HepG2 (cell line): ENCODE measurements around the gene DLL4. TPM values are rescaled to one million over a fixed set of nuclear protein-coding genes. Genes with fewer than 3 reads are reported as not detected.
A peak's percentile ranks its signal among the peaks of the same experiment; 100 is the strongest.

ENCODE experiments used
- ATAC-seq: fragments of 200-7000 bp; cut with Tn5 transposase; 3 replicates; pipeline ENCODE4 v1.9.1; 2020; ENCODE audit warnings: mild to moderate bottlenecking, moderate library complexity
- BruUV-seq: library from RNA; stranded (reverse); fragments of 400-500 nt; replicated peaks from 2 replicates; lab custom pipeline; 2021; lab: Mats Ljungman, UMichigan
- CTCF ChIA-PET: fragments of 300-600 bp; formaldehyde crosslinking; extraction: SDS; loops from one replicate; lab custom pipeline; 2021; ENCODE audit warnings: low total read pairs, inconsistent platforms, low intra/inter-chr PET ratio; lab: Yijun Ruan, JAX
- POLR2A ChIA-PET: fragments of 350-600 bp; sonication (Branson Sonifier 250); formaldehyde crosslinking; loops from one replicate; lab custom pipeline; 2020; ENCODE audit warnings: antibody characterized with exemption, inconsistent platforms; lab: Yijun Ruan, JAX
- DNase-seq: peaks from one replicate; pipeline ENCODE4 v3.0.0-alpha.2; 2015; ENCODE audit warnings: low spot score
- FAIRE-seq: peaks from 3 replicates; lab custom pipeline; 2011; peaks lifted over from hg19 to GRCh38; lab: Jason Lieb, UNC
- H2AFZ ChIP-seq: one replicate; pipeline ENCODE4 v1.6.1; 2011; ENCODE audit warnings: low read length, inconsistent platforms
- H3K27ac ChIP-seq: fragments of 300-600 bp; 3 replicates; pipeline ENCODE4 v1.8.0; 2011; ENCODE audit warnings: mixed run types, mild to moderate bottlenecking, mixed read lengths, low read length, inconsistent platforms; ENCODE audit not compliant: insufficient read depth; ENCODE audit errors: extremely low read length
- H3K27me3 ChIP-seq, 2 experiments: fragments of 200-600 bp in 1 of 2; 2 replicates in 1 of 2; 3 replicates in 1 of 2; pipeline versions ENCODE4 v1.6.0 to v1.8.0; 2011; ENCODE audit warnings: low read length in 2 of 2, mild to moderate bottlenecking in 2 of 2, moderate library complexity in 2 of 2, inconsistent platforms in 1 of 2; ENCODE audit not compliant: insufficient read depth in 2 of 2, control insufficient read depth in 1 of 2
- H3K36me3 ChIP-seq, 2 experiments: fragments of 200-600 bp in 1 of 2; replicated peaks in 1 of 2; 2 replicates in 1 of 2; 3 replicates in 1 of 2; pipeline versions ENCODE4 v1.5.1 to v1.8.0; 2011; ENCODE audit warnings: low read length in 2 of 2, inconsistent platforms in 1 of 2; ENCODE audit not compliant: insufficient read depth in 2 of 2, control insufficient read depth in 1 of 2
- H3K4me1 ChIP-seq: 2 replicates; pipeline ENCODE4 v1.5.1; 2012; ENCODE audit warnings: low read length, inconsistent platforms; ENCODE audit not compliant: insufficient read depth
- H3K4me2 ChIP-seq: 2 replicates; pipeline ENCODE4 v1.6.0; 2011; ENCODE audit warnings: low read depth, low read length, inconsistent platforms
- H3K4me3 ChIP-seq, 3 experiments: fragments of 200-600 bp in 1 of 3; sonication (generic), shearing (Covaris generic) in 1 of 3; replicated peaks in 1 of 3; 2 replicates each; pipeline ENCODE4 v1.5.1; 2011 to 2016; ENCODE audit warnings: low read length in 3 of 3, inconsistent platforms in 2 of 3, low read depth in 2 of 3, mild to moderate bottlenecking in 2 of 3, control low read depth in 1 of 3, mixed read lengths in 1 of 3; ENCODE audit not compliant: insufficient read depth in 1 of 3
- H3K79me2 ChIP-seq: one replicate; pipeline ENCODE4 v1.6.1; 2011; ENCODE audit warnings: low read length, inconsistent platforms; ENCODE audit not compliant: insufficient read depth
- H3K9ac ChIP-seq: 2 replicates; pipeline ENCODE4 v1.6.0; 2011; ENCODE audit warnings: mild to moderate bottlenecking, low read depth, low read length, inconsistent platforms; ENCODE audit not compliant: insufficient read depth
- H3K9me3 ChIP-seq: 2 replicates; pipeline ENCODE4 v1.5.1; 2012; ENCODE audit warnings: mild to moderate bottlenecking, low read length
- H4K20me1 ChIP-seq: 2 replicates; pipeline ENCODE4 v1.6.0; 2011; ENCODE audit warnings: inconsistent platforms, mild to moderate bottlenecking, low read length, moderate library complexity; ENCODE audit not compliant: insufficient read depth
- BATF2 ChIP-seq: sonication (generic); formaldehyde crosslinking; IDR thresholded peaks from 2 replicates; pipeline ENCODE4 v1.8.0; 2022; ENCODE audit warnings: mild to moderate bottlenecking, missing genetic modification reagents, moderate library complexity
- CBX1 ChIP-seq: IDR thresholded peaks from one replicate; pipeline ENCODE4 v1.6.1; 2016; ENCODE audit warnings: antibody characterized with exemption, low read depth
- CC2D1A ChIP-seq: sonication (generic); formaldehyde crosslinking; IDR thresholded peaks from 2 replicates; pipeline ENCODE4 v1.8.1; 2023; ENCODE audit warnings: mild to moderate bottlenecking, missing genetic modification reagents
- CCDC6 ChIP-seq: sonication (generic); formaldehyde crosslinking; IDR thresholded peaks from 2 replicates; pipeline ENCODE4 v1.8.1; 2022; ENCODE audit warnings: mild to moderate bottlenecking, missing genetic modification reagents, moderate library complexity
- HNF4A ChIP-seq: sonication (generic); formaldehyde crosslinking; IDR thresholded peaks from 2 replicates; pipeline ENCODE4 v1.4.0; 2020; ENCODE audit warnings: missing genetic modification reagents
- MED13 ChIP-seq: sonication (generic); formaldehyde crosslinking; IDR thresholded peaks from 2 replicates; pipeline ENCODE4 v1.5.0; 2020; ENCODE audit warnings: missing genetic modification reagents
- MYC ChIP-seq: sonication (generic); formaldehyde crosslinking; IDR thresholded peaks from 2 replicates; pipeline ENCODE4 v1.9.0; 2021; ENCODE audit warnings: missing genetic modification reagents, borderline replicate concordance
- SP140L ChIP-seq: sonication (generic); formaldehyde crosslinking; IDR thresholded peaks from 2 replicates; pipeline ENCODE4 v1.4.0; 2020; ENCODE audit warnings: missing genetic modification reagents, borderline replicate concordance
- TMF1 ChIP-seq: sonication (generic); formaldehyde crosslinking; IDR thresholded peaks from 2 replicates; pipeline ENCODE4 v1.8.1; 2022; ENCODE audit warnings: low read depth, missing genetic modification reagents
- ZBTB33 ChIP-seq: sonication (generic); formaldehyde crosslinking; IDR thresholded peaks from 2 replicates; pipeline ENCODE4 v1.4.0; 2020; ENCODE audit warnings: missing genetic modification reagents
- ZBTB46 ChIP-seq: sonication (generic); formaldehyde crosslinking; IDR thresholded peaks from 2 replicates; pipeline ENCODE4 v1.4.0; 2020; ENCODE audit warnings: mild to moderate bottlenecking, missing genetic modification reagents, borderline replicate concordance
- ZNF263 ChIP-seq: sonication (generic); formaldehyde crosslinking; IDR thresholded peaks from 2 replicates; pipeline ENCODE4 v1.4.0; 2020; ENCODE audit warnings: missing genetic modification reagents
- ZNF335 ChIP-seq: sonication (generic); formaldehyde crosslinking; IDR thresholded peaks from 2 replicates; pipeline ENCODE4 v1.4.0; 2020; ENCODE audit warnings: missing genetic modification reagents
- ZNF468 ChIP-seq: sonication (generic); formaldehyde crosslinking; IDR thresholded peaks from 2 replicates; pipeline ENCODE4 v1.8.0; 2022; ENCODE audit warnings: mild to moderate bottlenecking, moderate library complexity, missing genetic modification reagents
- ZNF512B ChIP-seq: sonication (generic); formaldehyde crosslinking; IDR thresholded peaks from 2 replicates; pipeline ENCODE4 v1.5.1; 2020; ENCODE audit warnings: missing genetic modification reagents, mild to moderate bottlenecking, borderline replicate concordance
- ZNF567 ChIP-seq: sonication (generic); formaldehyde crosslinking; IDR thresholded peaks from 2 replicates; pipeline ENCODE4 v1.8.1; 2023; ENCODE audit warnings: mild to moderate bottlenecking, missing genetic modification reagents, borderline replicate concordance
- ZNF674 ChIP-seq: sonication (generic); formaldehyde crosslinking; IDR thresholded peaks from 2 replicates; pipeline ENCODE4 v1.5.0; 2020; ENCODE audit warnings: low read depth, mild to moderate bottlenecking, missing genetic modification reagents
- ZNF713 ChIP-seq: sonication (generic); formaldehyde crosslinking; IDR thresholded peaks from 2 replicates; pipeline ENCODE4 v1.4.0; 2020; ENCODE audit warnings: mild to moderate bottlenecking, missing genetic modification reagents
- ZNF772 ChIP-seq: sonication (generic); formaldehyde crosslinking; IDR thresholded peaks from 2 replicates; pipeline ENCODE4 v1.5.0; 2020; ENCODE audit warnings: mild to moderate bottlenecking, missing genetic modification reagents
- WGBS: methylation state at CpG from one replicate; pipeline ENCODE4 v1.1.6; 2017; ENCODE audit warnings: low lambda C conversion rate; 5-methylcytosine and 5-hydroxymethylcytosine counted together
- in situ Hi-C: cut with HindIII; loops from 2 replicates; pipeline ENCODE4 v1.10.0; 2017; ENCODE audit warnings: low pct_unique_long_range_greater_than_20kb; ENCODE audit not compliant: extremely low pct_ligation_motif_present
- intact Hi-C: fragments of 100-400 bp; cut with micrococcal nuclease; formaldehyde crosslinking; loops from one replicate; pipeline ENCODE4 v1.10.0; 2022; ENCODE audit not compliant: unreplicated experiment
- polyA plus RNA-seq, 8 experiments: library from polyadenylated mRNA; depleted of rRNA in 3 of 8; stranded (reverse) in 7 of 8; unstranded in 1 of 8; fragments of >200 nt; fragmentation: Illumina TruSeq in 4 of 8; extraction: Trizol in 4 of 8; gene quantifications; 2 replicates each; pipeline versions ENCODE4 v1.2.1 to v1.2.3, GENCODE V29; 2011 to 2016; ENCODE audit warnings: low read depth in 4 of 8, missing spikeins in 1 of 8, mixed read lengths in 1 of 8; ENCODE audit not compliant: insufficient read depth in 1 of 8
- total RNA-seq, 5 experiments: library from RNA; depleted of rRNA; stranded (reverse); fragments of >200 nt; fragmentation: Illumina TruSeq; extraction: Trizol; gene quantifications; 2 replicates each; pipeline ENCODE4 v1.2.3, GENCODE V29; 2016; ENCODE audit warnings: low read depth in 1 of 5

The DLL4 gene
- total and polyA plus RNA-seq, 2 of the 13 experiments (the other 11 are each of a cell fraction or from before 2014, with no cell fraction given) = 0.20 to 0.25 TPM

- no peak for DNase-seq
- WGBS = 3% methylated on average over 5 of the region's 7 CpGs
- ATAC-seq = no peak
- Histone ChIP-seq H3K27ac (peak overlapping the region; percentile 26), H3K27me3 (no peaks in the 10 kb centered on the region; a peak in 1 of 5 replicates), H4K20me1 (no peaks in the 10 kb centered on the region), H3K4me2 (peak overlapping the region; percentile 98), H3K79me2 (no peaks in the 10 kb centered on the region), H3K9ac (peak overlapping the region; percentile 61), H3K36me3 (peaks cover 4 to 8% of the 10 kb centered on the region in 2 experiments; a peak in 4 of 5 replicates), H3K9me3 (no peaks in the 10 kb centered on the region), H3K4me1 (peaks cover 60% of the 10 kb centered on the region), H3K4me3 (peak overlapping the region in 2 of 3 experiments; percentile 62 to 83; a peak in 4 of 6 replicates), H2AFZ (no peak overlapping the region)
- ChIA-PET POLR2A (interaction anchor here (1.4 to 2.1 kb wide), 3 partner anchors 14 to 21 kb away, joined by 3 to 6 read pairs (median 4); partner anchors contain the start of genes DLL4 and VPS18), CTCF (no interaction called here)
- in situ Hi-C loops (loop anchor here (5.0 kb wide), 1 partner anchor 114 kb away; no protein-coding TSS in a partner anchor), intact Hi-C loops (loop anchor here (5.0 kb wide), 2 partner anchors 34 to 424 kb away; partner anchors contain the start of genes NUSAP1 and OIP5)
- FAIRE-seq = no peak
- no TSS peak for BruUV-seq
- TF ChIP-seq MYC (CRISPR knock-in tag) (0 out of 2 replicates have a peak, but pooled peaks have one; percentile 34), TMF1 (no peak), ZNF772 (no peak), MED13 (CRISPR knock-in tag) (no peak), SP140L (no peak), ZBTB46 (no peak), ZNF468 (no peak), CCDC6 (CRISPR knock-in tag) (no peak), ZBTB33 (CRISPR knock-in tag) (no peak), ZNF512B (CRISPR knock-in tag) (no peak), ZNF263 (CRISPR knock-in tag) (0 out of 2 replicates have a peak, but pooled peaks have one; percentile 41), BATF2 (CRISPR knock-in tag) (no peak), ZNF567 (CRISPR knock-in tag) (no peak), ZNF674 (CRISPR knock-in tag) (no peak), ZNF335 (CRISPR knock-in tag) (no peak), ZNF713 (CRISPR knock-in tag) (no peak), CC2D1A (no peak), HNF4A (CRISPR knock-in tag) (peak; percentile 13; the same call in 1 of the 2 replicates), CBX1 (no peak)
Observed at GRCh38 chr15:40908095-40908494, 21.0 kb upstream of the DLL4 start.
